K562 (cell line): Measurements from ENCODE around the gene RNF115. TPM values are rescaled to one million over a fixed set of nuclear protein-coding genes. Genes with fewer than 3 reads are reported as not detected.

Source experiments
- CBFA2T2 ChIP-seq: fragments of 450-650 bp; conservative IDR thresholded peaks from 2 replicates; pipeline ENCODE4 v1.6.1; 2017; ENCODE audit warnings: mild to moderate bottlenecking
- CC2D1A ChIP-seq: fragments of 450-650 bp; IDR thresholded peaks from 2 replicates; pipeline ENCODE4 v1.6.1; 2017; ENCODE audit warnings: mild to moderate bottlenecking
- CTBP1 ChIP-seq: fragments of 450-650 bp; IDR thresholded peaks from 2 replicates; pipeline ENCODE4 v1.6.1; 2016; ENCODE audit warnings: borderline replicate concordance
- DMBX1 ChIP-seq: fragments of 250-450 bp; sonication (Bioruptor Pico); IDR thresholded peaks from 2 replicates; pipeline ENCODE4 v1.8.0; 2022; ENCODE audit warnings: inconsistent platforms, mild to moderate bottlenecking, moderate library complexity, borderline replicate concordance
- DNMT1 ChIP-seq: fragments of 450-650 bp; IDR thresholded peaks from 2 replicates; pipeline ENCODE4 v1.6.1; 2016; ENCODE audit warnings: antibody characterized with exemption, mild to moderate bottlenecking
- ESRRB ChIP-seq: fragments of 250-450 bp; sonication (Bioruptor Pico); IDR thresholded peaks from 2 replicates; pipeline ENCODE4 v1.5.0; 2020; ENCODE audit warnings: mild to moderate bottlenecking, moderate library complexity, borderline replicate concordance
- GABPB1 ChIP-seq: sonication (generic); formaldehyde crosslinking; IDR thresholded peaks from 2 replicates; pipeline ENCODE4 v1.8.0; 2022; ENCODE audit warnings: mild to moderate bottlenecking, missing genetic modification reagents
- L3MBTL2 ChIP-seq: fragments of 450-650 bp; IDR thresholded peaks from 2 replicates; pipeline ENCODE4 v1.6.1; 2016; ENCODE audit warnings: mild to moderate bottlenecking, moderate library complexity
- LARP7 ChIP-seq: fragments of 450-650 bp; IDR thresholded peaks from 2 replicates; pipeline ENCODE4 v1.6.1; 2016
- NRF1 ChIP-seq, 2 experiments: fragments of 450-650 bp; IDR thresholded peaks in 1 of 2; conservative IDR thresholded peaks in 1 of 2; 2 replicates each; pipeline ENCODE4 v1.6.1; 2014; ENCODE audit warnings: mild to moderate bottlenecking in 2 of 2
- PHF20 ChIP-seq: fragments of 450-650 bp; IDR thresholded peaks from 2 replicates; pipeline ENCODE4 v1.6.1; 2018; ENCODE audit not compliant: partially characterized antibody
- STAG1 ChIP-seq: sonication (generic); formaldehyde crosslinking; IDR thresholded peaks from 2 replicates; pipeline ENCODE4 v1.5.0; 2020; ENCODE audit warnings: missing genetic modification reagents, borderline replicate concordance
- U2AF2 ChIP-seq: fragments of 200-400 bp; formaldehyde crosslinking; optimal IDR thresholded peaks from 2 replicates; pipeline ENCODE3; 2017; ENCODE audit warnings: low read depth, mild to moderate bottlenecking, low read length
- ZKSCAN1 ChIP-seq: fragments of 150-350 bp; IDR thresholded peaks from 2 replicates; pipeline ENCODE4 v1.6.1; 2016; ENCODE audit warnings: low read depth, low read length
- ZNF431 ChIP-seq: sonication (generic); formaldehyde crosslinking; IDR thresholded peaks from 2 replicates; pipeline ENCODE4 v1.8.0; 2022; ENCODE audit warnings: mild to moderate bottlenecking, missing genetic modification reagents
- ZNF584 ChIP-seq: fragments of 200-800 bp; sonication (Bioruptor generic); IDR thresholded peaks from 2 replicates; pipeline ENCODE4 v1.6.1; 2016; ENCODE audit warnings: low read depth, mild to moderate bottlenecking, missing genetic modification characterization, missing compliant biosample characterization
- ZNF668 ChIP-seq: fragments of 250-450 bp; sonication (Bioruptor Pico); IDR thresholded peaks from 2 replicates; pipeline ENCODE4 v1.8.0; 2022; ENCODE audit warnings: mild to moderate bottlenecking, inconsistent platforms
- ZNF76 ChIP-seq: fragments of 250-450 bp; sonication (Bioruptor Pico); IDR thresholded peaks from 2 replicates; pipeline ENCODE4 v1.4.0; 2020; ENCODE audit warnings: mild to moderate bottlenecking, moderate library complexity, borderline replicate concordance
- polyA plus RNA-seq, 8 experiments: library from polyadenylated mRNA; depleted of rRNA in 4 of 8; stranded (reverse) in 5 of 8; unstranded in 3 of 8; fragments of >200 nt; fragmentation: Nextera tagmentation in 2 of 8; fragmentation: Illumina TruSeq in 1 of 8; extraction: Ambion mirVana in 2 of 8; extraction: Trizol in 1 of 8; gene quantifications; 2 replicates each; pipeline versions ENCODE4 v1.2.1 to v1.2.3, GENCODE V29; 2011 to 2014; ENCODE audit warnings: inconsistent platforms in 1 of 8, missing spikeins in 1 of 8
- total RNA-seq, 7 experiments: library from RNA; depleted of rRNA in 6 of 7; stranded (reverse); fragments of >200 nt in 6 of 7; fragmentation: Illumina TruSeq in 2 of 7; extraction: Trizol in 2 of 7; gene quantifications; 2 replicates each; pipeline versions ENCODE4 v1.2.1 to v1.2.3, GENCODE V29; 2011 to 2021; ENCODE audit warnings: low replicate concordance in 1 of 7
- TF ChIP-seq, protein P1 (sequence below), 2 experiments: fragments of 450-650 bp; IDR thresholded peaks; 2 replicates each; pipeline ENCODE4 v1.6.1; 2016; ENCODE audit warnings: mild to moderate bottlenecking in 2 of 2, borderline replicate concordance in 1 of 2, low read depth in 1 of 2, moderate library complexity in 1 of 2
- TF ChIP-seq, protein P2 (sequence below): fragments of 250-450 bp; sonication (Bioruptor Pico); IDR thresholded peaks from 2 replicates; pipeline ENCODE4 v1.5.0; 2021; ENCODE audit warnings: mild to moderate bottlenecking, borderline replicate concordance

Gene RNF115
- total and polyA plus RNA-seq, 9 of the 15 experiments (the other 6 are each of a cell fraction or from before 2014, with no cell fraction given): 1.9 to 14.3 (median 9.5) TPM

DNA sequence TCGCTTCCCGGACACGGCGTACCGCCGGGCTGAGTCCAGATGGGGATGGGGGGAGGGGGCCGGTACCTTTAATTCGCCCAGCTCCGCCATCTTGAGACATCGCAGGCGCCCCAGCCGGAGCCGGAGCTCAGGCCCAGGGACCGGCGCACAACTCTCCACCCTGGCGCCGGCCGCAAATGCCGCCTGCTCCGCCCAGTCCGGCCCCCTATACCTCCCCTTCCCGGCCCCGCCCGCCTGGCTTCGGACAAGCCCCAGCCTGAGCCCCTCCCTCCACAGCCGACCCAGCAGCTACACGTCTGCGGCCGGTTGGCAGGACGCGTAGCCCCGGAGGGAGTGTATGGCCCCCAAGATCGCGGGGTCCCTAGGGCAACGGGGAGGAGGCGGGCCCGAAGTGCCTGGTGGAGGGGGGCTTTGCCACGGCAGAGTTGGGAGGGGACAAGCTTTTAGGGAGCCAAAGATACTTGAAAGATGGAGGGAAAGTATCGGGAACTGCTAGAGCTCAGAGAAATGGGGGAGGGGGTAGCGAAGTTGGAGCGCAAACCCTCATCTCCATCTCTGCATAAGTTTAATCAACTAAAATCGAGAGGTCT is 35.1 kb upstream of the RNF115 start, which contains the start of gene PIAS3 (continued):
- TF ChIP-seq, protein P1, sequence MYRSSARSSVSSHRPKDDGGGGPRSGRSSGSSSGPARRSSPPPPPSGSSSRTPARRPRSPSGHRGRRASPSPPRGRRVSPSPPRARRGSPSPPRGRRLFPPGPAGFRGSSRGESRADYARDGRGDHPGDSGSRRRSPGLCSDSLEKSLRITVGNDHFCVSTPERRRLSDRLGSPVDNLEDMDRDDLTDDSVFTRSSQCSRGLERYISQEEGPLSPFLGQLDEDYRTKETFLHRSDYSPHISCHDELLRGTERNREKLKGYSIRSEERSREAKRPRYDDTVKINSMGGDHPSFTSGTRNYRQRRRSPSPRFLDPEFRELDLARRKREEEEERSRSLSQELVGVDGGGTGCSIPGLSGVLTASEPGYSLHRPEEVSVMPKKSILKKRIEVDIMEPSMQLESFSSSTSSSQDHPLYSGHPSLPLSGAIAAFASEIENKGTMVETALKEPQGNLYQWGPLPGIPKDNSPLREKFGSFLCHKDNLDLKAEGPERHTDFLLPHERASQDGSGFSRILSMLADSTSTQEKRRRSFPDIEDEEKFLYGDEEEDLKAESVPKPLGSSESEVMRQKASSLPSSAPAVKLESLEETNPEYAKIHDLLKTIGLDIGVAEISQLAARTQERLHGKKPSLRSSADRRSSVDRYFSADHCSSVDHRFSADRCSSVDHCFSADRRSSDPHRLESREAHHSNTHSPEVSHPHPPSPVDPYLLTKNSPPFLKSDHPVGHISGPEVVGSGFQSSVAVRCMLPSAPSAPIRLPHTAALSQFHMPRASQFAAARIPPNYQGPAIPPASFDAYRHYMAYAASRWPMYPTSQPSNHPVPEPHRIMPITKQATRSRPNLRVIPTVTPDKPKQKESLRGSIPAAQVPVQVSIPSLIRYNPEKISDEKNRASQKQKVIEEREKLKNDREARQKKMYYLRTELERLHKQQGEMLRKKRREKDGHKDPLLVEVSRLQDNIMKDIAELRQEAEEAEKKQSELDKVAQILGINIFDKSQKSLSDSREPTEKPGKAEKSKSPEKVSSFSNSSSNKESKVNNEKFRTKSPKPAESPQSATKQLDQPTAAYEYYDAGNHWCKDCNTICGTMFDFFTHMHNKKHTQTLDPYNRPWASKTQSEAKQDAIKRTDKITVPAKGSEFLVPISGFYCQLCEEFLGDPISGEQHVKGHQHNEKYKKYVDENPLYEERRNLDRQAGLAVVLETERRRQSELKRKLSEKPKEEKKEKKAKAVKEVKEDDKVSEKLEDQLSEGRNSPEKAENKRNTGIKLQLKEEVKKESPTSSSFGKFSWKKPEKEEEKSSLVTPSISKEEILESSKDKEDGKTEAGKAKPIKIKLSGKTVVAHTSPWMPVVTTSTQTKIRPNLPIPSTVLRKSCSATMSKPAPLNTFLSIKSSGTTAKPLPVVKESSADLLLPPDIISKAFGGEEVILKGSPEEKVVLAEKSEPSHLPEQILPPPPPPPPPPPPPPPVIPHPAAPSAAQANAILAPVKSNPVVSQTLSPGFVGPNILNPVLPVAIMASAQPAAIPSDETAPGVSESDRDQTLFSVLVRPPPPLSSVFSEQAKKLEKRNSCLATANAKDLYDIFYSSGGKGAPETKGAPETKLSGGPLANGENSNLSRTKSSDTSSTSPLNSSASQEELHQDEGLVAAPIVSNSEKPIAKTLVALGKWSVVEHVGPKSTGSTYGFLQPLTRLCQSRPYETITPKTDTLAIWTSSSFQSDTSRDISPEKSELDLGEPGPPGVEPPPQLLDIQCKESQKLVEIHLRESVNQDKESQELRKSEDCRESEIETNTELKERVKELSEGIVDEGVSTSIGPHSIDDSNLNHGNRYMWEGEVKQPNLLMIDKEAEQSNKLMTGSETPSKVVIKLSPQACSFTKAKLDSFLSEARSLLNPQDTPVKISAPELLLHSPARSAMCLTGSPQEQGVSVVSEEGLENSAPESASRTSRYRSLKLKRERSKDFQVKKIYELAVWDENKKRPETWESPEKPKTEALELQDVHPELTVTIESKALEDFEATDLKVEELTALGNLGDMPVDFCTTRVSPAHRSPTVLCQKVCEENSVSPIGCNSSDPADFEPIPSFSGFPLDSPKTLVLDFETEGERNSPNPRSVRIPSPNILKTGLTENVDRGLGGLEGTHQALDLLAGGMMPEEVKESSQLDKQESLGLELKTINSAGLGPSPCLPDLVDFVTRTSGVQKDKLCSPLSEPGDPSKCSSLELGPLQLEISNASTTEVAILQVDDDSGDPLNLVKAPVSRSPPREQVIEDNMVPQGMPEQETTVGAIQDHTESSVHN (IDR thresholded peaks at IDR 0.05; ENCODE audit: borderline replicate concordance in 1 of 2, low read depth in 1 of 2): no peak
- no peak for TF ChIP-seq STAG1 (CRISPR knock-in tag)
- 0 out of 2 replicates have a peak, but pooled peaks have one; percentile 21 for TF ChIP-seq ZKSCAN1
- no peak for TF ChIP-seq LARP7
- peak; percentile 67; the same call in 1 of the 2 replicates for TF ChIP-seq GABPB1 (CRISPR knock-in tag)
- no peak for TF ChIP-seq DNMT1
- no peak for TF ChIP-seq ESRRB (CRISPR knock-in tag)
- TF ChIP-seq, protein P2, sequence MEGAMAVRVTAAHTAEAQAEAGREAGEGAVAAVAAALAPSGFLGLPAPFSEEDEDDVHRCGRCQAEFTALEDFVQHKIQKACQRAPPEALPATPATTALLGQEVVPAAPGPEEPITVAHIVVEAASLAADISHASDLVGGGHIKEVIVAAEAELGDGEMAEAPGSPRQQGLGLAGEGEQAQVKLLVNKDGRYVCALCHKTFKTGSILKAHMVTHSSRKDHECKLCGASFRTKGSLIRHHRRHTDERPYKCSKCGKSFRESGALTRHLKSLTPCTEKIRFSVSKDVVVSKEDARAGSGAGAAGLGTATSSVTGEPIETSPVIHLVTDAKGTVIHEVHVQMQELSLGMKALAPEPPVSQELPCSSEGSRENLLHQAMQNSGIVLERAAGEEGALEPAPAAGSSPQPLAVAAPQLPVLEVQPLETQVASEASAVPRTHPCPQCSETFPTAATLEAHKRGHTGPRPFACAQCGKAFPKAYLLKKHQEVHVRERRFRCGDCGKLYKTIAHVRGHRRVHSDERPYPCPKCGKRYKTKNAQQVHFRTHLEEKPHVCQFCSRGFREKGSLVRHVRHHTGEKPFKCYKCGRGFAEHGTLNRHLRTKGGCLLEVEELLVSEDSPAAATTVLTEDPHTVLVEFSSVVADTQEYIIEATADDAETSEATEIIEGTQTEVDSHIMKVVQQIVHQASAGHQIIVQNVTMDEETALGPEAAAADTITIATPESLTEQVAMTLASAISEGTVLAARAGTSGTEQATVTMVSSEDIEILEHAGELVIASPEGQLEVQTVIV (CRISPR knock-in tag): no peak
- no peak for TF ChIP-seq ZNF668
- peak; percentile 18; the same call in 1 of the 2 replicates for TF ChIP-seq CC2D1A
- TF ChIP-seq DMBX1 (CRISPR knock-in tag): no peak
- peak; percentile 20 for TF ChIP-seq CTBP1
- TF ChIP-seq CBFA2T2: no peak
- TF ChIP-seq NRF1 (conservative IDR thresholded peaks at IDR 0.05 in 1 of 2, IDR thresholded peaks at IDR 0.05 in 1 of 2): peak; percentile 74 to 77
- TF ChIP-seq ZNF76 (CRISPR knock-in tag): no peak
- no peak for TF ChIP-seq ZNF431 (CRISPR knock-in tag)
- TF ChIP-seq ZNF584 (CRISPR knock-in tag): no peak
- TF ChIP-seq PHF20: no peak
- no peak for TF ChIP-seq L3MBTL2
- no peak for TF ChIP-seq U2AF2
